HepG2 (cell line): ENCODE results near the gene ULBP1. TPM values are rescaled to one million over a fixed set of nuclear protein-coding genes. Genes with fewer than 3 reads are reported as not detected.

ENCODE experiments used
- BATF2 ChIP-seq: sonication (generic); formaldehyde crosslinking; IDR thresholded peaks from 2 replicates; pipeline ENCODE4 v1.8.0; 2022; ENCODE audit warnings: mild to moderate bottlenecking, missing genetic modification reagents, moderate library complexity
- CERS6 ChIP-seq: sonication (generic); formaldehyde crosslinking; IDR thresholded peaks from 2 replicates; pipeline ENCODE4 v1.5.0; 2020; ENCODE audit warnings: missing genetic modification reagents
- DNMT1 ChIP-seq: sonication (generic); formaldehyde crosslinking; IDR thresholded peaks from 2 replicates; pipeline ENCODE4 v1.5.1; 2020; ENCODE audit warnings: mild to moderate bottlenecking, missing genetic modification reagents
- MAZ ChIP-seq, 2 experiments: sonication (generic) in 1 of 2; formaldehyde crosslinking in 1 of 2; IDR thresholded peaks; 2 replicates each; pipeline versions ENCODE4 v1.5.0 to v1.6.1; 2012 to 2020; ENCODE audit warnings: low read depth in 2 of 2, mild to moderate bottlenecking in 2 of 2, borderline replicate concordance in 1 of 2, improper control_type of control experiment in 1 of 2, low read length in 1 of 2, missing genetic modification reagents in 1 of 2, moderate library complexity in 1 of 2
- MLXIP ChIP-seq: sonication (generic); formaldehyde crosslinking; IDR thresholded peaks from 2 replicates; pipeline ENCODE4 v1.9.0; 2021; ENCODE audit warnings: missing genetic modification reagents, borderline replicate concordance
- NFE2L2 ChIP-seq: fragments of 150-350 bp; IDR thresholded peaks from 2 replicates; pipeline ENCODE4 v1.6.1; 2014; ENCODE audit warnings: low read length
- NR3C1 ChIP-seq: sonication (generic); formaldehyde crosslinking; IDR thresholded peaks from 2 replicates; pipeline ENCODE4 v1.4.0; 2020; ENCODE audit warnings: missing genetic modification reagents
- PCBP1 ChIP-seq: fragments of 200-400 bp; formaldehyde crosslinking; IDR thresholded peaks from 2 replicates; pipeline ENCODE4 v1.6.1; 2017; ENCODE audit warnings: mild to moderate bottlenecking, low read depth, low read length, borderline replicate concordance
- POLR2AphosphoS5 ChIP-seq: IDR thresholded peaks from 2 replicates; pipeline ENCODE4 v1.6.1; 2012; ENCODE audit warnings: low read depth, low read length
- RFX1 ChIP-seq: fragments of 450-650 bp; IDR thresholded peaks from 2 replicates; pipeline ENCODE4 v1.6.1; 2017
- SIX4 ChIP-seq: sonication (generic); formaldehyde crosslinking; IDR thresholded peaks from 2 replicates; pipeline ENCODE4 v1.4.0; 2020; ENCODE audit warnings: missing genetic modification reagents
- SMARCC2 ChIP-seq: fragments of 450-650 bp; IDR thresholded peaks from 2 replicates; pipeline ENCODE4 v1.6.1; 2017; ENCODE audit warnings: antibody characterized with exemption, mild to moderate bottlenecking
- SRSF1 ChIP-seq: fragments of 200-400 bp; formaldehyde crosslinking; optimal IDR thresholded peaks from 2 replicates; pipeline ENCODE3; 2017; ENCODE audit warnings: mild to moderate bottlenecking, low read depth, low read length, moderate library complexity
- ZBTB39 ChIP-seq: sonication (generic); formaldehyde crosslinking; IDR thresholded peaks from 2 replicates; pipeline ENCODE4 v1.5.0; 2020; ENCODE audit warnings: missing genetic modification reagents
- ZMYM3 ChIP-seq: sonication (generic); formaldehyde crosslinking; IDR thresholded peaks from 2 replicates; pipeline ENCODE4 v1.5.1; 2020; ENCODE audit warnings: mild to moderate bottlenecking, missing genetic modification reagents
- ZNF260 ChIP-seq: sonication (generic); formaldehyde crosslinking; IDR thresholded peaks from 2 replicates; pipeline ENCODE4 v1.4.0; 2020; ENCODE audit warnings: missing genetic modification reagents, low read depth, mild to moderate bottlenecking, borderline replicate concordance
- ZNF501 ChIP-seq: sonication (generic); formaldehyde crosslinking; IDR thresholded peaks from 2 replicates; pipeline ENCODE4 v1.5.1; 2020; ENCODE audit warnings: mild to moderate bottlenecking, moderate library complexity, missing genetic modification reagents
- ZNF512 ChIP-seq: sonication (generic); formaldehyde crosslinking; IDR thresholded peaks from 2 replicates; pipeline ENCODE4 v1.4.0; 2020; ENCODE audit warnings: mild to moderate bottlenecking, missing genetic modification reagents
- ZNF775 ChIP-seq: sonication (generic); formaldehyde crosslinking; IDR thresholded peaks from 2 replicates; pipeline ENCODE4 v1.4.0; 2020; ENCODE audit warnings: missing genetic modification reagents, mild to moderate bottlenecking, moderate library complexity, borderline replicate concordance
- ZNF883 ChIP-seq: sonication (generic); formaldehyde crosslinking; IDR thresholded peaks from 2 replicates; pipeline ENCODE4 v1.5.1; 2020; ENCODE audit warnings: mild to moderate bottlenecking, missing genetic modification reagents; ENCODE audit errors: not compliant biosample characterization
- polyA plus RNA-seq, 8 experiments: library from polyadenylated mRNA; depleted of rRNA in 3 of 8; stranded (reverse) in 7 of 8; unstranded in 1 of 8; fragments of >200 nt; fragmentation: Illumina TruSeq in 4 of 8; extraction: Trizol in 4 of 8; gene quantifications; 2 replicates each; pipeline versions ENCODE4 v1.2.1 to v1.2.3, GENCODE V29; 2011 to 2016; ENCODE audit warnings: low read depth in 4 of 8, missing spikeins in 1 of 8, mixed read lengths in 1 of 8; ENCODE audit not compliant: insufficient read depth in 1 of 8
- total RNA-seq, 5 experiments: library from RNA; depleted of rRNA; stranded (reverse); fragments of >200 nt; fragmentation: Illumina TruSeq; extraction: Trizol; gene quantifications; 2 replicates each; pipeline ENCODE4 v1.2.3, GENCODE V29; 2016; ENCODE audit warnings: low read depth in 1 of 5

Gene ULBP1
- total and polyA plus RNA-seq, 2 of the 13 experiments (the other 11 are each of a cell fraction or from before 2014, with no cell fraction given) = 0.04 to 0.09 TPM

GRCh38 chr6:150004783-150005717 lies 41.3 kb downstream of the ULBP1 start (continued):
- no peak for TF ChIP-seq ZBTB39
- 0 out of 2 replicates have a peak, but pooled peaks have one; percentile 32 for TF ChIP-seq PCBP1
- no peak for TF ChIP-seq POLR2AphosphoS5
- TF ChIP-seq DNMT1 (CRISPR knock-in tag) = no peak
- TF ChIP-seq CERS6 (CRISPR knock-in tag) = no peak
- 0 out of 2 replicates have a peak, but pooled peaks have one; percentile 45 for TF ChIP-seq ZNF512 (CRISPR knock-in tag)
- no peak for TF ChIP-seq ZNF260 (CRISPR knock-in tag)
- TF ChIP-seq MAZ (IDR thresholded peaks at IDR 0.05; ENCODE audit: borderline replicate concordance, low read depth, low read length) = no peak
- peak; percentile 59 for TF ChIP-seq MAZ (CRISPR knock-in tag; IDR thresholded peaks at IDR 0.05; ENCODE audit: low read depth)
- peak; percentile 68 for TF ChIP-seq ZNF501 (CRISPR knock-in tag)
- TF ChIP-seq RFX1 = no peak
- no peak for TF ChIP-seq SMARCC2
- TF ChIP-seq ZNF883 (CRISPR knock-in tag) = no peak
- TF ChIP-seq NFE2L2 = no peak
- TF ChIP-seq MLXIP (CRISPR knock-in tag) = no peak
- TF ChIP-seq NR3C1 (CRISPR knock-in tag) = no peak
- TF ChIP-seq ZMYM3 (CRISPR knock-in tag) = no peak
- no peak for TF ChIP-seq ZNF775 (CRISPR knock-in tag)
- no peak for TF ChIP-seq BATF2 (CRISPR knock-in tag)
- TF ChIP-seq SIX4 (CRISPR knock-in tag) = no peak
- no peak for TF ChIP-seq SRSF1
